CD4-positive, alpha-beta T cell treated with Interleukin-6 for 4 hours (primary cell): ENCODE data around the gene JUP.

Experiments used
- DNase-seq: peaks from one replicate; pipeline ENCODE4 v3.0.0-alpha.2; 2020; ENCODE audit warnings: mixed read lengths

JUP gene

DNA sequence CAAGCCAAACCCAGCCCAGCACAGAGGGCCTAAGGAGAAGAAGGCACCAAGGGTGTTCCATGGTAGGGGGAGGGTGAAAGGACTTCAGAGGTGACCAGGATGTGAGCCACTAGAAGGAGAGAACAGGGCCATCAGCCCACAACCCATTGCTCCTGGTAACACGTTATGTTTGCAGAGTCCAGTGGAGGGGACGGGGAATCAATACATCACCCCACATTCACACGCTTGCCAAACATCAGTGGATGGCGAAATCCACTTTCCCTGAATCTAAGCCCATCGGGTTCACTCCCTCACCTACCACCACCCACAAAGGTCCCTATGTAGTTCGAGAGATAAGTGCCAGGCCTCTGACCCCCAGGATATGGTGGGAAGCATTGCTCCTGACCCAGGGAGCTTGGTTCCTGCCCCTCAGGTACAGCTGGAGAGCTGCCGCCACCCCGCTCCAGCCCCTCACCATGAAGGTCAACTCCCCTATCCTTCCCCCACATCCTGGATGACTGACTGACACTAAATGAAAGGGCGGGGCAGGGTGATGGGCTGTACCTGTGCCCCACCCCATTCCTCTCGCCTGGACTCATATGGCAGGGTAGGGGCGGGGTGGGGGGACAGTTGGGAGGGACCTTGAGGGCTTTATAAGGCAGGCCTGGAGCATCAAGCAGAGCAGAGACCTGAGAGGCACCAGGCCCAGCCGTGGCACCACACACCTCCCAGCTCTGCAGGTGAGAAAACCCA is 74.7 kb downstream of the JUP start, which contains the start of gene GAST:
TSS of gene GAST (plus strand) at position 663 of the 732 bp plus-strand sequence. CDS start 3,106 bp downstream, outside the sequence.
- no peak for DNase-seq

DNA sequence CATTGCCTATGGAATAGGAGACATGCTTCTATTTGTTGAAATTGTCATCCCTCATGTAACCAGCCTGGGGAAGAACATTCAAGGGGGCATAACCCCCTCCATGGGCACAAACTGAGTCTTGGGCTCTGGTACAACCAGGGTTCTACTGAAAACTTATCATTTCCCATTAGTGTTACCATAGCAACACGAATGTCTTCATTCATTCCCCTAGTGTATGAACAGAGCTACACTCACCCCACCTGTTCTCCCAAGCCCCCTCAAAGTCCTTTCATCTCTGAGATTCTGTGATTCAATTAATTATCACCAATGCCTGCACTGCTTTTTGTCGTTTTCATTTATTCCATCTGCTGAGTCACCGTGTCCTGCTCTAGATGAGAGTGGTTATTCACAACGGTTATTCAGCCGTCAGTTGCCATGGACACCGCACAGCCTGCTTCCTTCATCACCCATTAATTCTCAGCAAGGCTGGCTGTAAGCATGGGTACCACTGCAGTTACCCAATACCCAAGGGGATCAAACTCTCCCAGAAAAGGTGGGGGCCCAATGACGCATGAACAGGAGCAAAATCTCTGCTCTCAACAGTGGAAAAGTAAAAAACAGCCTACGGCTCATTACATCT is 75.9 kb downstream of the JUP start:
- DNase-seq, result no peak

DNA sequence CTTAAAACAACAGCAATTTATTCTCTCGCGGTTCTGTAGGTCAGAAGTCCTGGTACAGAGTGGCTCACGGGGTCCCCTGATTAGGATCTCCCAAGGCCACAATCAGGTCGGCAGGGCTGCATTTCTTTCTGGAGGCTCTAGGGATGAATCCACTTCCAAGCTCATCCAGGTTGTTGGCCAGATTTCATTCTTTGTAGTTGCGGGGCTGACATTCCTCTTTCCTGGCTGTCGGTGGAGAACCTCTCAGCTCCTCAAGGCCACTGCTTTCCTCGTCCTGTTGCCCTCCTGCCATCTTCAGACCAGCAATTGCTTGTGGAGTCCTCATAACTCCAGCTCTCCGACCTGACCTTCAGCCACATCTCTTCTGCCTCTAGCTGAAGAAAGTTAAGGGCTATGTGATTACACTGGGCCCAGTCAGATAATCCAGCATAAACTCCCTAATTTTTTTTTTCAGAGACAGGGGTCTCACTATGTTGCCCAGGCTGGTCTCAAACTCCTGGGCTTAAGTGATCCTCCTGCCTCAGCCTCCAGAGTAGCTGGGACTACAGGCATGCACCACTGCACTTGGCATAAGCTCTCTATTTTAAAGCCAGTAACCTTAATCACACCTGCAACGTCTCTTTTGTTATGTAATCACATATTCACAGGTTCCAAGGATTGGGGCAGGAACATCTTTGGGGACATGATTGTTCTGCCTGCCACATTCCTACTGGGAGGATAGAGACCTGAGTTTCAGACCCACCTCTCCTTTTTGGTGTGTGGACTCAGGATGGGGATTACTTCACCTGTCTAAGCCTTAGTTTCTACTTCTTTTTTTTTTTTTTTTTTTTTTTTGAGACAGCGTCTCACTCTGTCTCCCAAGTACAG is 78.5 kb downstream of the JUP start:
- DNase-seq, result no peak

DNA sequence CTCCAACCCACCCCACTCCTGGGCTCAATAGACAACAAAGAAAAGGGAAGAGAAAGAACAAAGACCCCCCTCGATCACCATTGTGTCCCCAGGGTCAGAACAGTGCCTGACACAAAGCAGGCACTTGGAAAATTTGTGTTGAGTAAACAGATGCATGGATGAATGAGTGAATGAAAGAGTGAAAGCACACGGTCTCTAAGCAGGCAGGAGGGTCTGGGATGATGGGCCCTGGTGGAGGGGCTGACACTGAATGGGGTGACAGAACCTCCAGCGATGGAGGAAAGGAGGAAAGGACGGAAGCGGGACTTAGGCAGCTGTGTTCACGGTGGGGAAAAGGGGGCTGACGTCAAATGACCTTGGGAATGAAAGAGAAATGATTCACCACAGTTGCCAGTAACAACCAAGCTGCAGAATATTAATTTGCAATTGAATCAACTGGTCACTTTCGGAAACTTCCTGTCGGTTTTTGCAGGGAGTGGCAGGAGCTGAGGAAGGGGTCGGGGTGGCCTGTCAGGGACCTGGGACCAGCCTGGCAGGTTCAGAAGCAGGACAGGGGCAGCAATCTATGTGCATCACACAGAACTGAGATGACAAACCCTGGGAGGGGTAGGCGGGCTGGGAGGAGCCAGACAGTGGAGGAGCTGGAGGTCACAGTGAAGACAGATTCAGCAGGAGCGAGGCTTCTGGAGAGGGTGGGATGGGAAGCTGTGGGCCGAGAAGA is 81.1 kb downstream of the JUP start:
- DNase-seq, result no peak
